Adrenal gland (tissue), 12 donors: ENCODE measurements around the gene ARF3. TPM values are rescaled to one million over a fixed set of nuclear protein-coding genes. Genes with fewer than 3 reads are reported as not detected.

ENCODE experiments used
- DNase-seq, 7 donors: peaks; one replicate each; pipeline ENCODE4 v3.0.0-alpha.2; 2019 to 2020
- H3K27ac ChIP-seq, 5 donors: fragments of 200-600 bp; sonication (generic) in 4 of 5; 1 replicate in 3 of 5; 2 replicates in 2 of 5; pipeline versions ENCODE4 v1.5.1 to v1.8.0; 2016 to 2020; ENCODE audit warnings: mild to moderate bottlenecking in 1 of 5
- H3K27me3 ChIP-seq: fragments of 200-600 bp; 2 replicates; pipeline ENCODE4 v1.8.0; 2021
- H3K36me3 ChIP-seq, 2 donors: fragments of 200-600 bp; replicated peaks in 1 of 2; 1 replicate in 1 of 2; 2 replicates in 1 of 2; pipeline versions ENCODE4 v1.5.1 to v1.8.0; 2018 to 2022
- H3K4me1 ChIP-seq, 2 donors: fragments of 200-600 bp; replicated peaks in 1 of 2; 1 replicate in 1 of 2; 2 replicates in 1 of 2; pipeline versions ENCODE4 v1.5.1 to v1.8.0; 2018 to 2021
- H3K4me3 ChIP-seq, 4 donors: fragments of 200-600 bp; sonication (generic) in 3 of 4; one replicate each; pipeline ENCODE4 v1.5.1; 2016 to 2018
- H3K9me3 ChIP-seq, 3 donors: fragments of 200-600 bp; sonication (generic) in 1 of 3; replicated peaks in 1 of 3; 1 replicate in 2 of 3; 2 replicates in 1 of 3; pipeline versions ENCODE4 v1.5.1 to v1.8.0; 2016 to 2021
- CTCF ChIP-seq, 6 experiments: fragments of 450-650 bp in 4 of 6; fragments of 200-600 bp in 2 of 6; sonication (generic) in 1 of 6; IDR thresholded peaks; 1 replicate in 5 of 6; 2 replicates in 1 of 6; pipeline versions ENCODE4 v1.5.1 to v1.8.0; 2016 to 2021; ENCODE audit warnings: antibody characterized with exemption in 6 of 6, mild to moderate bottlenecking in 2 of 6, moderate library complexity in 1 of 6
- POLR2A ChIP-seq, 2 donors: fragments of 450-650 bp; IDR thresholded peaks; one replicate each; pipeline ENCODE4 v1.6.1; 2017; ENCODE audit warnings: antibody characterized with exemption in 2 of 2, mild to moderate bottlenecking in 2 of 2, moderate library complexity in 1 of 2
- WGBS, 4 donors: extraction: QIAGEN DNeasy Blood & Tissue Kit in 2 of 4; methylation state at CpG; one replicate each; pipeline versions ENCODE4 v1.1.5 to v1.1.7; 2013 to 2017; 5-methylcytosine and 5-hydroxymethylcytosine counted together
- intact Hi-C, 2 donors: fragments of 100-400 bp; cut with DNase I; formaldehyde crosslinking; loops; one replicate each; pipeline versions ENCODE4 v1.14.1 to v1.15.0; 2022 to 2023
- polyA plus RNA-seq, 3 donors: library from polyadenylated mRNA; stranded (reverse); fragments of 200-250 nt in 2 of 3; fragments of 350-450 nt in 1 of 3; fragmentation: Illumina TruSeq in 1 of 3; extraction: RNeasy Lipid Tissue Mini Kit (QIAGEN cat#74804) in 1 of 3; gene quantifications; one replicate each; pipeline ENCODE4 v1.2.3, GENCODE V29; 2013 to 2014
- total RNA-seq, 9 donors: library from RNA; depleted of rRNA in 4 of 9; stranded (reverse); fragments of >200 nt in 4 of 9; fragments of 120-200 nt in 1 of 9; fragmentation: NEBNext Ultra II Directional in 1 of 9; extraction: Animal tissue kit (Norgen Biotek cat#: 25700) in 1 of 9; gene quantifications; one replicate each; pipeline versions ENCODE4 v1.1.0 to v1.2.4, GENCODE V29; 2013 to 2023
- donor health status: healthy with polysubstance abuse.
- donor health status: Bipolar disorder and iron deficiency.
- donor health status: DM: yes; HTN: yes; CAD: no.
- donor health status: DM: no; HTN: no; CAD: no.
- donor health status: DM: no; HTN: no; CAD: no.
- donor health status: DM: yes; HTN: yes; CAD: no.

The ARF3 gene
- total and polyA plus RNA-seq, 12 donors: 55.2 to 237 (median 105) TPM

DNA sequence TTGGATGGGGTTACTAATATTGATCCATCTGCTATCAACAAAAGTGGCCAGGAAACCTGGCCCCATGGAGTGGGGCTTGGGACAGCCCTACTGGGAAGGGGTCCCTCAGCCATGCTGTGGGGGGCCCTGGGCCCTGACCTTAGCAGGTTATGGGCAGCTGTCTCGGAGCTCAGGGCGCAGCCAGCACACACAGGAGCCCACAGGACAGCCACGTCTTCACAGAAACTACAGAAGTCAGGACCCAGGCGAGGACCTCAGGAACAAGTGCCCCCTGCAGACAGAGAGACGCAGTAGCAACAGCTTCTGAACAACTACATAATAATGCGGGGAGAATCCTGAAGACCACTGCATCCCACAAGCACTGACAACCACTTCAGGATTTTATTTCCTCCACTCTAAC, 20.1 kb downstream of the ARF3 start:
- Histone ChIP-seq H3K9me3 (no peaks in the 10 kb centered on the region), H3K27ac (no peak overlapping the region), H3K27me3 (no peaks in the 10 kb centered on the region), H3K36me3 (peaks cover 0 to 66% of the 10 kb centered on the region in 2 donors), H3K4me3 (no peak overlapping the region), H3K4me1 (peaks cover 0 to 10% of the 10 kb centered on the region in 2 donors)
- no peak for DNase-seq
- intact Hi-C loops: loop anchor here in 1 of 2 donors (10.0 kb wide), 1 partner anchor 48 kb away; no protein-coding TSS in a partner anchor
- whole genome bisulfite sequencing, 4 donors: 76 to 91% (median 85%) methylated on average over 6 of the region's 6 CpGs
- TF ChIP-seq POLR2A (IDR thresholded peaks at IDR 0.05) (no peak), CTCF (IDR thresholded peaks at IDR 0.05) (no peak)

- H3K4me1 ChIP-seq: peaks cover 0 to 6% of the 10 kb centered on the region in 2 donors
- no peak overlapping the region for H3K27ac ChIP-seq
- no peak overlapping the region for H3K4me3 ChIP-seq
- no peaks in the 10 kb centered on the region for H3K9me3 ChIP-seq
- intact Hi-C loops: loop anchor here in 1 of 2 donors (10.0 kb wide), 1 partner anchor 48 kb away; no protein-coding TSS in a partner anchor
- no peaks in the 10 kb centered on the region for H3K27me3 ChIP-seq
- DNase-seq: peak; percentile 51 to 84 (median 76)
- TF ChIP-seq POLR2A (IDR thresholded peaks at IDR 0.05) (no peak), CTCF (IDR thresholded peaks at IDR 0.05) (peak; percentile 49 to 88 (median 78))
- H3K36me3 ChIP-seq: peaks cover 0 to 70% of the 10 kb centered on the region in 2 donors
These were observed 20.8 kb downstream of the ARF3 start for GRCh38 chr12:48936379-48936979.

GRCh38 chr12:48934312-48934706, 23.0 kb downstream of the ARF3 start:
- Histone ChIP-seq H3K4me3 (no peak overlapping the region), H3K27me3 (no peaks in the 10 kb centered on the region), H3K36me3 (peaks cover 0 to 67% of the 10 kb centered on the region in 2 donors), H3K9me3 (no peaks in the 10 kb centered on the region), H3K4me1 (no peaks in the 10 kb centered on the region), H3K27ac (no peak overlapping the region)
- no peak for DNase-seq
- TF ChIP-seq POLR2A (IDR thresholded peaks at IDR 0.05) (no peak), CTCF (IDR thresholded peaks at IDR 0.05) (peak in 1 of 6 experiments; percentile 7)
- intact Hi-C loops: loop anchor here in 1 of 2 donors (10.0 kb wide), 1 partner anchor 50 kb away; no protein-coding TSS in a partner anchor
- WGBS, 4 donors: 91 to 100% (median 94%) methylated on average over 1 of the region's 1 CpG; no CpG with 5 or more reads in 1 of the 4 donors

- no peak for DNase-seq
- intact Hi-C loops: loop anchor here in 1 of 2 donors (10.0 kb wide), 1 partner anchor 51 kb away; no protein-coding TSS in a partner anchor
- H3K4me1 ChIP-seq: no peaks in the 10 kb centered on the region
- H3K4me3 ChIP-seq: no peak overlapping the region
- no peak overlapping the region for H3K27ac ChIP-seq
- H3K9me3 ChIP-seq: no peaks in the 10 kb centered on the region
- TF ChIP-seq POLR2A (IDR thresholded peaks at IDR 0.05) (no peak), CTCF (IDR thresholded peaks at IDR 0.05) (no peak)
- H3K36me3 ChIP-seq: peaks cover 0 to 62% of the 10 kb centered on the region in 2 donors
- no peaks in the 10 kb centered on the region for H3K27me3 ChIP-seq
- 77 to 89% (median 84%) methylated on average over 9 of the region's 9 CpGs for WGBS, 4 donors
These were observed 23.5 kb downstream of the ARF3 start for GRCh38 chr12:48933664-48934311.
